ENCODE results near the gene DOCK3.
"Not testable (repeated sequence)": the region's sequence is repeated elsewhere in the genome, so short reads cannot be mapped to it uniquely, and the experiment has no call there.

DNA sequence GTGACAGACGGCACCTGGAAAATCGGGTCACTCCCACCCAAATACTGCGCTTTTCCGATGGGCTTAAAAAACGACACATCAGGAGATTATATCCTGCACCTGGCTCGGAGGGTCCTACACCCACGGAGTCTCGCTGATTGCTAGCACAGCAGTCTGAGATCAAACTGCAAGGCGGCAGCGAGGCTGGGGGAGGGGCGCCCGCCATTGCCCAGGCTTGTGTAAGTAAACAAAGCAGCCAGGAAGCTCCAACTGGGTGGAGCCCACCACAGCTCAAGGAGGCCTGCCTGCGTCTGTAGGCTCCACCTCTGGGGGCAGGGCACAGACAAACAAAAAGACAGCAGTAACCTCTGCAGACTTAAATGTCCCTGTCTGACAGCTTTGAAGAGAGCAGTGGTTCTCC is 524.6 kb downstream of the DOCK3 start:
- TF ChIP-seq, protein P1, sequence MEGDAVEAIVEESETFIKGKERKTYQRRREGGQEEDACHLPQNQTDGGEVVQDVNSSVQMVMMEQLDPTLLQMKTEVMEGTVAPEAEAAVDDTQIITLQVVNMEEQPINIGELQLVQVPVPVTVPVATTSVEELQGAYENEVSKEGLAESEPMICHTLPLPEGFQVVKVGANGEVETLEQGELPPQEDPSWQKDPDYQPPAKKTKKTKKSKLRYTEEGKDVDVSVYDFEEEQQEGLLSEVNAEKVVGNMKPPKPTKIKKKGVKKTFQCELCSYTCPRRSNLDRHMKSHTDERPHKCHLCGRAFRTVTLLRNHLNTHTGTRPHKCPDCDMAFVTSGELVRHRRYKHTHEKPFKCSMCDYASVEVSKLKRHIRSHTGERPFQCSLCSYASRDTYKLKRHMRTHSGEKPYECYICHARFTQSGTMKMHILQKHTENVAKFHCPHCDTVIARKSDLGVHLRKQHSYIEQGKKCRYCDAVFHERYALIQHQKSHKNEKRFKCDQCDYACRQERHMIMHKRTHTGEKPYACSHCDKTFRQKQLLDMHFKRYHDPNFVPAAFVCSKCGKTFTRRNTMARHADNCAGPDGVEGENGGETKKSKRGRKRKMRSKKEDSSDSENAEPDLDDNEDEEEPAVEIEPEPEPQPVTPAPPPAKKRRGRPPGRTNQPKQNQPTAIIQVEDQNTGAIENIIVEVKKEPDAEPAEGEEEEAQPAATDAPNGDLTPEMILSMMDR (IDR thresholded peaks at IDR 0.05) = not testable (repeated sequence)
- not testable (repeated sequence) for TF ChIP-seq EP300, POLR2A (IDR thresholded peaks at IDR 0.05)
